CD4-positive, CD25-positive, alpha-beta regulatory T cell (primary cell): ENCODE results near the gene WDR86. TPM values are rescaled to one million over a fixed set of nuclear protein-coding genes. Genes with fewer than 3 reads are reported as not detected.

Source experiments
- ATAC-seq, 2 donors: fragments of 150-1000 bp; cut with Tn5 transposase; one replicate each; pipeline ENCODE4 v1.10.0; 2021; ENCODE audit warnings: low read depth in 2 of 2, moderate number of reproducible peaks in 2 of 2, moderate library complexity in 1 of 2
- DNase-seq, 3 donors: peaks; one replicate each; pipeline versions ENCODE4 v3.0.0 to v3.0.0-alpha.2; 2012 to 2022; ENCODE audit warnings: mixed read lengths in 1 of 3
- H3K27ac ChIP-seq: one replicate; pipeline ENCODE4 v1.7.0; 2013; ENCODE audit warnings: mild to moderate bottlenecking, low read length; ENCODE audit not compliant: insufficient read depth, poor library complexity, severe bottlenecking
- H3K27me3 ChIP-seq: one replicate; pipeline ENCODE4 v1.7.0; 2013; ENCODE audit warnings: low read length; ENCODE audit not compliant: control insufficient read depth, insufficient read depth
- H3K36me3 ChIP-seq: one replicate; pipeline ENCODE4 v1.7.0; 2013; ENCODE audit warnings: mild to moderate bottlenecking, low read length, moderate library complexity; ENCODE audit not compliant: control insufficient read depth, insufficient read depth
- H3K4me1 ChIP-seq: 2 replicates; pipeline ENCODE4 v1.7.0; 2013; ENCODE audit warnings: mild to moderate bottlenecking, low read length; ENCODE audit not compliant: insufficient read depth, control insufficient read depth, poor library complexity, severe bottlenecking
- H3K4me3 ChIP-seq: one replicate; pipeline ENCODE4 v1.7.0; 2013; ENCODE audit warnings: low read depth, mild to moderate bottlenecking, low read length, moderate library complexity
- H3K9me3 ChIP-seq, 2 experiments: 1 replicate in 1 of 2; 2 replicates in 1 of 2; pipeline ENCODE4 v1.7.0; 2013; ENCODE audit warnings: low read length in 2 of 2, mild to moderate bottlenecking in 1 of 2, moderate library complexity in 1 of 2; ENCODE audit not compliant: control insufficient read depth in 2 of 2
- H3K27ac Mint-ChIP-seq, 3 donors: one replicate each; pipeline ENCODE4 v1.8.0; 2020 to 2022; ENCODE audit warnings: mild to moderate bottlenecking in 3 of 3, mixed read lengths in 3 of 3, moderate library complexity in 2 of 3
- H3K27me3 Mint-ChIP-seq: one replicate; pipeline ENCODE4 v1.8.0; 2022; ENCODE audit warnings: mild to moderate bottlenecking, mixed read lengths
- H3K36me3 Mint-ChIP-seq: one replicate; pipeline ENCODE4 v1.8.0; 2020; ENCODE audit warnings: mixed read lengths
- H3K4me1 Mint-ChIP-seq, 4 donors: one replicate each; pipeline ENCODE4 v1.8.0; 2020 to 2022; ENCODE audit warnings: mixed read lengths in 4 of 4, mild to moderate bottlenecking in 1 of 4
- H3K4me3 Mint-ChIP-seq, 4 donors: one replicate each; pipeline ENCODE4 v1.8.0; 2020 to 2022; ENCODE audit warnings: mild to moderate bottlenecking in 4 of 4, mixed read lengths in 4 of 4, moderate library complexity in 3 of 4
- H3K9me3 Mint-ChIP-seq, 7 donors: one replicate each; pipeline ENCODE4 v1.8.0; 2020 to 2022; ENCODE audit warnings: mixed read lengths in 7 of 7, mild to moderate bottlenecking in 3 of 7, moderate library complexity in 2 of 7
- polyA plus RNA-seq, 4 donors: library from polyadenylated mRNA; unstranded; fragments of 300-500 nt; fragmentation: Illumina TruSeq; gene quantifications; one replicate each; pipeline ENCODE4 v1.2.3, GENCODE V29; 2021
- total RNA-seq: library from RNA; stranded (reverse); gene quantifications from one replicate; pipeline ENCODE4 v1.2.3, GENCODE V29; 2022

The WDR86 gene, protein sequence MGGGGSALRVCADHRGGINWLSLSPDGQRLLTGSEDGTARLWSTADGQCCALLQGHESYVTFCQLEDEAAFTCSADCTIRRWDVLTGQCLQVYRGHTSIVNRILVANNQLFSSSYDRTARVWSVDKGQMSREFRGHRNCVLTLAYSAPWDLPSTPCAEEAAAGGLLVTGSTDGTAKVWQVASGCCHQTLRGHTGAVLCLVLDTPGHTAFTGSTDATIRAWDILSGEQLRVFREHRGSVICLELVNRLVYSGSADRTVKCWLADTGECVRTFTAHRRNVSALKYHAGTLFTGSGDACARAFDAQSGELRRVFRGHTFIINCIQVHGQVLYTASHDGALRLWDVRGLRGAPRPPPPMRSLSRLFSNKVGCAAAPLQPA
- total RNA-seq, result 4.8 TPM
- under 1 TPM in 3 of 4 donors, not detected in 1; 0.15 to 0.71 (median 0.31) TPM for polyA plus RNA-seq

DNA sequence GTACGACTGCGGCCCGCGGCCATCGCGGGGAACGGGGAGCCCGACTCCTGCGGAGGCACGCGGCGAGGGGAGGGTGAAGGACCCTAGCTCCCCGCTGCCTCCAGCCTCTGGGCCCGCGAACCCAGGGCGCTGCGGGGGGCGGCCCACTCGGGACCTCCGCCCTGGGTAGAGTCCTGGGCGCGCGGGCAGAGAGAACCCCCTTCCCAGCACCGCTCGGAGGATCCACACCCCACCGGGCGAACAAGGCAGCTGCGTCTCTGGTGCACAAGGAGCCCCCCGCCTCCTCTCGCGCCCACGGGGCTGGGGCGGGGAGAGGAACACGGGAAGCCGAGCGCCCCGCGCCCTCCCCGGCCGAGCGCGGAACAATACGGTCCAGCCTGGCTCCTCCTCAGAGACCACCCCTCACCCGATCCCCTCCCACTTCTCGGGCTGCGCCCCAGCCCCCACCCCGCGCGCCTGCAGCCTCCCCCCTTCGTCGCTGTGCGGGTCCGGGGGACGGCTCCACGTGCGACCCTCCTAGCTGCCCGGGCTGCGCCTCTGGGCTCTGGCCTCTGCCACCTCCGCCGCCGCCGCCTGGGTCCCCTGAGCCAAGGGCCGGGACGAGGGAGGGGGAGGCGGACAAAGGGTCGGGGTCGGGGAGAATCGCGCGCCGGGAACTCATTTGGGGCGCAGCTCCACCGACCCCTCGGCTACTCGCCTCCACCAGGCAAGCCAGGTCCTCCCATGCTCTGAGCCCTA is at the start of gene WDR86:
TSS of gene WDR86 (minus strand) at position 372 of the 738 bp plus-strand sequence. CDS start 449 bp downstream, outside the sequence.
- Mint-ChIP-seq H3K4me3 (peak within 1 kb of the TSS in 3 of 4 donors; percentile 57 to 83 (median 75)), H3K36me3 (no peaks in the 10 kb centered on the region), H3K27ac (peak within 1 kb of the TSS in 1 of 3 donors; percentile 67), H3K4me1 (peaks cover 0 to 24% (median 6%) of the 10 kb centered on the region in 4 donors), H3K9me3 (no peaks in the 10 kb centered on the region), H3K27me3 (peaks cover 70% of the 10 kb centered on the region)
- no peaks in the 10 kb centered on the region for H3K36me3 ChIP-seq
- H3K4me1 ChIP-seq, result peaks cover 25% of the 10 kb centered on the region
- no peak within 1 kb of the TSS for H3K4me3 ChIP-seq
- peak within 1 kb of the TSS; percentile 5 for H3K27ac ChIP-seq
- H3K9me3 ChIP-seq, result no peaks in the 10 kb centered on the region
- H3K27me3 ChIP-seq, result peaks cover 20% of the 10 kb centered on the region
- no peak for ATAC-seq
- no peak for DNase-seq

DNA sequence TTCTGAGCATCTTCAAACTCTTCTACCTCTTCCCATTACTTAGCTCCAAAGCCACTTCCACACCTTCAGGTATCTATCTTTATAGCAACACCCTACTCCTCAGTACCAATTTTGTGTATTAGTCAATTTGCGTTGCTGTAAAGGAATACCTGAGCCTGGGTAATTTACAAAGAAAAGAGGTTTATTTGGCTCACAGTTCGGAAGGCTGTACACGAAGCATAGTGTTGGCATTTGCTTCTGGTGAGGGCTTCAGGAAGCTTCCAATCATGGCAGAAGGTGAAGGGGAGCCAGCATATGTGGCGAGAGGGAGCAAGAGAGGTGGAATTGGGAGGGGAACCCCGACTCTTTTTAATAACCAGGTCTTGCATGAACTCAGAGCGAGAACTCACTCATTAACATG is 47.7 kb upstream of the WDR86 start:
- H3K9me3 ChIP-seq, result peaks cover 8 to 11% of the 10 kb centered on the region in 2 experiments
- no peak overlapping the region for H3K4me3 Mint-ChIP-seq
- no peaks in the 10 kb centered on the region for H3K4me1 Mint-ChIP-seq
- no peak for ATAC-seq
- DNase-seq, result no peak
- H3K27me3 ChIP-seq, result no peaks in the 10 kb centered on the region
- no peaks in the 10 kb centered on the region for H3K4me1 ChIP-seq
- no peak overlapping the region for H3K27ac ChIP-seq
- peaks cover 0 to 9% (median 2%) of the 10 kb centered on the region in 7 donors for H3K9me3 Mint-ChIP-seq
- no peak overlapping the region for H3K4me3 ChIP-seq
- H3K36me3 Mint-ChIP-seq, result no peaks in the 10 kb centered on the region
- H3K27me3 Mint-ChIP-seq, result peaks cover 30% of the 10 kb centered on the region
- H3K36me3 ChIP-seq, result no peaks in the 10 kb centered on the region
- H3K27ac Mint-ChIP-seq, result no peak overlapping the region

DNA sequence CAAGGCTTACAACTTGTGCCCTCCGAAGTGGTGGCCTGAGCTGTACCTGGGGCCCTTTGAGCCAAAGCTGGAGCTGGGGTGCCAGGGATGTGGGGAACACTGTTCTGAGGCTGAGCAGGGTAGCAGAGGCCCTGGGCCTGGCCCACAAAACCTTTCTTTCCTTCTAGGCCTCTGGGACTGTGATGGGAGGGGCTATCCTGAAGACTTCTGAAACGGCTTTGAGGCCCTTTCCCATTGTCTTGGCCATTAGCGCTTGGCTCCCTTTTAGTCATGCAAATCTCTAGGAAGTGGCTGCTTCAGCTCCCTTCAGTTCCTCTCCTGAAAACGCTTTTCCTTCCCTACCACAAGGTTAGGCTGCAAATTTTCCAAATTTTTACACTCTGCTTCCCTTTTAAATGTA is 46.9 kb upstream of the WDR86 start:
- Mint-ChIP-seq H3K27me3 (peaks cover 30% of the 10 kb centered on the region), H3K9me3 (peaks cover 0 to 3% (median 0%) of the 10 kb centered on the region in 7 donors), H3K4me1 (no peaks in the 10 kb centered on the region), H3K27ac (no peak overlapping the region), H3K36me3 (no peaks in the 10 kb centered on the region), H3K4me3 (no peak overlapping the region)
- DNase-seq (no peak), ATAC-seq (no peak)
- Histone ChIP-seq H3K9me3 (peaks cover 2 to 4% of the 10 kb centered on the region in 2 experiments), H3K4me1 (no peaks in the 10 kb centered on the region), H3K4me3 (no peak overlapping the region), H3K36me3 (no peaks in the 10 kb centered on the region), H3K27me3 (no peaks in the 10 kb centered on the region), H3K27ac (no peak overlapping the region)

DNA sequence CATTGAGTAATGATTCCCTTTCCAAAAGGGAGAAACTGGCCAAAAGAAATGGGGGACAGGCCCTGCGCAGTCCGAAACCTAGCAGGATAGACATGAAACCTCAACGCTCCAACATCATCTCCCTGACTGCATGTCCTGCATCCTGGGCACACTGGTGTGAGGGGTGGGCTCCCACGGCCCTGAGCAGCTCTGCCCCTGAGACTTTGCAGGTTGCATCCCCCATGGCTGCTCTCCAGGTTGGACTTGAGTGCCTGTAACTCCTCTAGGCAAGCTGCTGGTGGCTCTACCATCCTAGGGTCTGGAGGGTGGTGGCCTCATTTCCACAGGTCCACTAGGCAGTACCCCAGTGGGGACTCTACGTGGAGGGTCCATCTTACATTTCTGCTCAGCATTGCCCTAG is 46.4 kb upstream of the WDR86 start:
- H3K27me3 Mint-ChIP-seq, result peaks cover 30% of the 10 kb centered on the region
- ATAC-seq, result no peak
- no peaks in the 10 kb centered on the region for H3K4me1 Mint-ChIP-seq

DNA sequence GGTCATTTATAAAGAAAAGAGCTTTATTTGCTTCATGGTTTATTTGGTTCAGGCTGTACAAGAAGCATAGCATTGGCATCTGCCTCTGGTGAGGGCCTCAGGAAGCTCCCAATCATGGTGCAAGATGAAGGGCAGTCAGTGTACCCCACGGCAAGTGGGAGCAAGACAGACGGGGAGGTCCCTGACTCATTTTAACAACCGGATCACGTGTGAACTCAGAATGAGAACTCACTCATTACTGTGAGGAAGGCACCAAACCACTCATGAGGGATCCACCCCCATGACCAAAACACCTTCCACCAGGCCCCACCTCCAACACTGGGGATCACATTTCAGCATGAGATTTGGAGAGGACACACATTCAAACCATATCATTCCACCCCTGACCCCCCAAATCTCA is 45.9 kb upstream of the WDR86 start:
- no peaks in the 10 kb centered on the region for H3K27me3 ChIP-seq
- H3K27ac ChIP-seq, result no peak overlapping the region
- no peak for ATAC-seq
- H3K4me1 ChIP-seq, result no peaks in the 10 kb centered on the region
- no peak overlapping the region for H3K4me3 Mint-ChIP-seq
- no peaks in the 10 kb centered on the region for H3K36me3 ChIP-seq
- H3K27ac Mint-ChIP-seq, result no peak overlapping the region
- peaks cover 29% of the 10 kb centered on the region for H3K27me3 Mint-ChIP-seq
- no peak overlapping the region for H3K4me3 ChIP-seq
- no peaks in the 10 kb centered on the region for H3K4me1 Mint-ChIP-seq
- peaks cover 0 to under 1% of the 10 kb centered on the region in 2 experiments for H3K9me3 ChIP-seq
- H3K36me3 Mint-ChIP-seq, result no peaks in the 10 kb centered on the region
- no peak for DNase-seq
- peaks cover 0 to 1% (median 0%) of the 10 kb centered on the region in 7 donors for H3K9me3 Mint-ChIP-seq

More for the DNA sequence above, 46.4 kb upstream of the WDR86 start:
- Mint-ChIP-seq H3K27ac (peak overlapping the region in 1 of 3 donors; percentile 38), H3K9me3 (peaks cover 0 to 3% (median 0%) of the 10 kb centered on the region in 7 donors), H3K4me3 (no peak overlapping the region), H3K36me3 (no peaks in the 10 kb centered on the region)
- Histone ChIP-seq H3K36me3 (no peaks in the 10 kb centered on the region), H3K27me3 (no peaks in the 10 kb centered on the region), H3K27ac (no peak overlapping the region), H3K9me3 (peaks cover 0 to 2% of the 10 kb centered on the region in 2 experiments), H3K4me3 (no peak overlapping the region), H3K4me1 (no peaks in the 10 kb centered on the region)
- DNase-seq, result no peak

DNA sequence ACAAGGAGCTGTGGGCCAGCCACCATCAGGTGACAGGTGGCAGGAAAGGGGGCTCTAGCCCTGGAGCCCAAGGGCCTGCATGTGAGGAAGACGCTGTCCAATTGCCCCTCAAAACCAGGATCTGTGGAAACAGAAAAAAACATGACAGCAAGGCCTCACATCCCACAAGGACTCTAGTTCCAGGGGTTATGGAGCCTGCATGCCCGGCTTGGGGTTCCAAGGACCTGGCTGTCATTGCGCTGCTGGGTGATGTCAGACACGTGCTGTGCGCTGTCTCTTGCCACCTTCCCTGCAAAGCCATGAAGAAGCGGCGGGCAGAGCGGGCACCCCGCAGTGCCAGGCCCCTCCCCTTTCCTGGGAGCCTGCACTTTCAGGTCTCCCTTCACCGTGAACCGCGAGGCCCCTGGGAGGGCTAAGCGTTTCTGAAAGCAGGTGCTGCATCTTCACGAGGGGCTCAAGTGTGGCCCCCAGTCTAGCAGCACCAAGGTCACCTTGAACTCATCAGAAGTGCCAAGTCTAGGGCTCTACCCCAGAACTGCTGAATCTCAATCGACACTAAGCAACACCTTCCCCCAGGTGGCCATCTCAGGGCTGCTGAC is 45.2 kb upstream of the WDR86 start:
- H3K9me3 Mint-ChIP-seq, result peaks cover 0 to 1% (median 0%) of the 10 kb centered on the region in 7 donors
- H3K27me3 Mint-ChIP-seq, result peaks cover 29% of the 10 kb centered on the region
- Histone ChIP-seq H3K4me3 (no peak overlapping the region), H3K36me3 (no peaks in the 10 kb centered on the region), H3K27ac (no peak overlapping the region), H3K4me1 (no peaks in the 10 kb centered on the region), H3K27me3 (no peaks in the 10 kb centered on the region), H3K9me3 (no peaks in the 10 kb centered on the region)
- DNase-seq (no peak), ATAC-seq (no peak)
- no peak overlapping the region for H3K4me3 Mint-ChIP-seq
- no peaks in the 10 kb centered on the region for H3K4me1 Mint-ChIP-seq
- no peak overlapping the region for H3K27ac Mint-ChIP-seq
- H3K36me3 Mint-ChIP-seq, result no peaks in the 10 kb centered on the region

DNA sequence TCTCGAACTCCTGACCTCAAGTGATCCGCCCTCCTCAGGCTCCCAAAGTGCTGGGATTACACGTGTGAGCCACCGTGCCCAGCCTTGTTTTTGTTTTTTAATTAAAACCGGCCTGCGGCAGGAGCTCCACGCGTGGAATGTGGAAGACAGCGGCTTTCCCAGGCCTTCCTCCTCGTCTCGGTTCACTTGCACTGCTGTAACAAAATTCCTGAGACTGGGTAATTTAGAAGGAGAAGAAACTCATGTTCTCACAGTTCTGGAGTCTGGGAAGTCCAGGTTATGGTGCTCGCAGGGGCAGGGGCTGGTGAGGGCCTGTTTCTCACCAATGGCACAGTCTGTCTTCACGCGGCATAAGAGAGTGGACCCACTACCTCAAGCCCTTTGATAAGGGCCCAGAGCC is 44.5 kb upstream of the WDR86 start:
- no peak overlapping the region for H3K4me3 Mint-ChIP-seq
- H3K9me3 Mint-ChIP-seq, result peaks cover 0 to 4% (median 0%) of the 10 kb centered on the region in 7 donors
- Histone ChIP-seq H3K36me3 (no peaks in the 10 kb centered on the region), H3K27ac (no peak overlapping the region), H3K4me1 (no peaks in the 10 kb centered on the region), H3K27me3 (no peaks in the 10 kb centered on the region), H3K4me3 (no peak overlapping the region), H3K9me3 (no peaks in the 10 kb centered on the region)
- H3K4me1 Mint-ChIP-seq, result no peaks in the 10 kb centered on the region
- no peak overlapping the region for H3K27ac Mint-ChIP-seq
- H3K36me3 Mint-ChIP-seq, result no peaks in the 10 kb centered on the region
- peaks cover 24% of the 10 kb centered on the region for H3K27me3 Mint-ChIP-seq
- ATAC-seq, result no peak
- DNase-seq, result no peak
